DND-41 (cell line): ENCODE data around the gene FLAD1.
"Not testable (repeated sequence)": the region's sequence is repeated elsewhere in the genome, so short reads cannot be mapped to it uniquely, and the experiment has no call there.

Source experiments
- ATAC-seq: fragments of 200-7000 bp; cut with Tn5 transposase; 3 replicates; pipeline ENCODE4 v1.9.1; 2021; ENCODE audit warnings: low read depth; ENCODE audit not compliant: insufficient read depth
- DNase-seq: peaks from one replicate; pipeline ENCODE4 v3.0.0-alpha.2; 2020
- H2AFZ ChIP-seq: 2 replicates; pipeline ENCODE4 v1.6.0; 2012; ENCODE audit warnings: low read depth, low read length
- H3K27ac ChIP-seq: 2 replicates; pipeline ENCODE4 v1.5.1; 2012; ENCODE audit warnings: low read length, inconsistent platforms
- H3K27me3 ChIP-seq: fragments of 200-600 bp; sonication (generic); 2 replicates; pipeline ENCODE4 v1.6.0; 2012; ENCODE audit warnings: low read length, mild to moderate bottlenecking, inconsistent platforms; ENCODE audit not compliant: insufficient read depth, poor library complexity
- H3K36me3 ChIP-seq: 2 replicates; pipeline ENCODE4 v1.5.1; 2012; ENCODE audit warnings: low read length, inconsistent platforms; ENCODE audit not compliant: insufficient read depth
- H3K4me1 ChIP-seq: 2 replicates; pipeline ENCODE4 v1.5.1; 2012; ENCODE audit warnings: mild to moderate bottlenecking, low read length; ENCODE audit not compliant: insufficient read depth
- H3K4me2 ChIP-seq: 2 replicates; pipeline ENCODE4 v1.6.0; 2012; ENCODE audit warnings: mild to moderate bottlenecking, moderate library complexity, low read length, inconsistent platforms; ENCODE audit not compliant: insufficient read depth
- H3K4me3 ChIP-seq, 2 experiments: fragments of 200-600 bp in 1 of 2; shearing (Covaris generic) in 1 of 2; 2 replicates each; pipeline ENCODE4 v1.5.1; 2012 to 2016; ENCODE audit warnings: inconsistent platforms in 2 of 2, low read length in 2 of 2, mild to moderate bottlenecking in 2 of 2, low read depth in 1 of 2, moderate library complexity in 1 of 2
- H3K79me2 ChIP-seq: 2 replicates; pipeline ENCODE4 v1.6.0; 2012; ENCODE audit warnings: low read length, inconsistent platforms; ENCODE audit not compliant: insufficient read depth
- H3K9ac ChIP-seq: 2 replicates; pipeline ENCODE4 v1.6.0; 2012; ENCODE audit warnings: low read depth, mild to moderate bottlenecking, inconsistent platforms, low read length, moderate library complexity
- H3K9me3 ChIP-seq: 2 replicates; pipeline ENCODE4 v1.5.1; 2012; ENCODE audit warnings: low read length, moderate library complexity, mild to moderate bottlenecking, inconsistent platforms; ENCODE audit not compliant: insufficient read depth, severe bottlenecking
- H4K20me1 ChIP-seq: 2 replicates; pipeline ENCODE4 v1.6.0; 2012; ENCODE audit warnings: low read length; ENCODE audit not compliant: insufficient read depth
- EZH2 ChIP-seq: IDR thresholded peaks from 3 replicates; pipeline ENCODE4 v1.6.1; 2012; ENCODE audit warnings: borderline replicate concordance, low read depth, mild to moderate bottlenecking, moderate library complexity, low read length, inconsistent platforms; ENCODE audit not compliant: severe bottlenecking
- TF ChIP-seq, protein P1 (sequence below): IDR thresholded peaks from 2 replicates; pipeline ENCODE4 v1.5.1; 2012; ENCODE audit warnings: borderline replicate concordance, low read length, moderate library complexity, mild to moderate bottlenecking; ENCODE audit not compliant: poor library complexity, severe bottlenecking; ENCODE audit errors: extremely low read depth

The FLAD1 gene

DNA sequence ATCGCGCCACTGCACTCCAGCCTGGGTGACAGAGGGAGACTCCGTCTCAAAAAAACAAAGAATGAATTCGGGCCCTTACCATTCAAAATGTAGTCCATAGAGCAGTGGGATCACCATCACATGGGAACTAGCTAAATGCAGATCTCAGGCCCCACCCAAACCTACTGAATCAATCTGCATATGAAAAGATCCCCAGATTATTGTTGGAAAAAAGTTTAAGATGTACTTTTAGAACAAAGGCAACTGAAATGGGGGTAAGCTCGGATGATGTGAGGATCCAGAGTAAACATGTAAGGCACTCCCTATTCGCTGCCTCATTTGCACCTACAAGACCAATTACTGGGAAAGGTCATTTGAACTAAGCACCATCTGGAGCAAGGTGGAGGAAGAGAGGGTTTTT is 803 bp upstream of the FLAD1 start:
- H3K4me1 ChIP-seq: peaks cover 46% of the 10 kb centered on the region
- no peaks in the 10 kb centered on the region for H3K27me3 ChIP-seq
- no peaks in the 10 kb centered on the region for H3K9me3 ChIP-seq
- peak overlapping the region; percentile 96 for H3K4me2 ChIP-seq
- H3K9ac ChIP-seq: peak overlapping the region; percentile 66
- DNase-seq: no peak
- H3K27ac ChIP-seq: peak overlapping the region; percentile 70
- peak overlapping the region; percentile 66 for H2AFZ ChIP-seq
- no peak for TF ChIP-seq EZH2
- TF ChIP-seq, protein P1, sequence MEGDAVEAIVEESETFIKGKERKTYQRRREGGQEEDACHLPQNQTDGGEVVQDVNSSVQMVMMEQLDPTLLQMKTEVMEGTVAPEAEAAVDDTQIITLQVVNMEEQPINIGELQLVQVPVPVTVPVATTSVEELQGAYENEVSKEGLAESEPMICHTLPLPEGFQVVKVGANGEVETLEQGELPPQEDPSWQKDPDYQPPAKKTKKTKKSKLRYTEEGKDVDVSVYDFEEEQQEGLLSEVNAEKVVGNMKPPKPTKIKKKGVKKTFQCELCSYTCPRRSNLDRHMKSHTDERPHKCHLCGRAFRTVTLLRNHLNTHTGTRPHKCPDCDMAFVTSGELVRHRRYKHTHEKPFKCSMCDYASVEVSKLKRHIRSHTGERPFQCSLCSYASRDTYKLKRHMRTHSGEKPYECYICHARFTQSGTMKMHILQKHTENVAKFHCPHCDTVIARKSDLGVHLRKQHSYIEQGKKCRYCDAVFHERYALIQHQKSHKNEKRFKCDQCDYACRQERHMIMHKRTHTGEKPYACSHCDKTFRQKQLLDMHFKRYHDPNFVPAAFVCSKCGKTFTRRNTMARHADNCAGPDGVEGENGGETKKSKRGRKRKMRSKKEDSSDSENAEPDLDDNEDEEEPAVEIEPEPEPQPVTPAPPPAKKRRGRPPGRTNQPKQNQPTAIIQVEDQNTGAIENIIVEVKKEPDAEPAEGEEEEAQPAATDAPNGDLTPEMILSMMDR: no peak
- peaks cover 34% of the 10 kb centered on the region for H3K36me3 ChIP-seq
- peaks cover 14% of the 10 kb centered on the region; the same call in 1 of the 2 replicates for H4K20me1 ChIP-seq
- no peak for ATAC-seq
- H3K4me3 ChIP-seq: peak overlapping the region; percentile 23 to 75; a peak in 3 of 4 replicates
- peaks cover 49% of the 10 kb centered on the region for H3K79me2 ChIP-seq

DNA sequence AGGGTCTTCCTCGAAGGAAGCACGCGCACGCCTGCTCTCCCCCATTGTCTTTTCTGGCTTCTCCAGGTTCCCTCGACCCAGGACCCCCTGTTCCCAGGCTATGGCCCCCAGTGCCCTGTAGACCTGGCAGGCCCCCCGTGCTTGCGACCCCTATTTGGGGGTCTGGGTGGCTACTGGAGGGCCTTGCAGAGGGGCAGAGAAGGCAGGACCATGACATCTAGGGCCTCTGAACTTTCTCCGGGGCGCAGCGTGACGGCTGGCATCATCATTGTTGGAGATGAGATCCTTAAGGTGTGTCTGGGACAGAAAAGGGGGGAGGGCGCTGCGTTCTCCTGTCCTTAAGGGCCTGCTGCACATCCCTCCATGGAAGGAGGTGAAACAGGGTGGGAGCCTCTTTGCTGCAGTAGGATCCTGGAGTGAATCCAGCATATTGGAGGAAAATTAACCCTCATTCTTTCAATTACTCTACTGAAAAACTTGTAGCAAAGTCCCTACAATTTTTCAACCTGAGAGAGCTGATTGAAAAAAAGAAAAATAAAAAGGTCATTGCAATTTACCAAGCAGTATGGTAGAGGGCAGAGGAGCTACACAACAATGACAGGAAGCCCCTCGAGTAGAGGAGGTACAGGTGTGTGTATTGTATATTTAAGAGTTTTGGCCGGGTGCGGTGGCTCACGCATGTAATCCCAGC is 777 bp downstream of the FLAD1 start:
- peaks cover 37% of the 10 kb centered on the region for H3K36me3 ChIP-seq
- TF ChIP-seq EZH2: no peak
- TF ChIP-seq, protein P1: peak; percentile 8
- H4K20me1 ChIP-seq: peaks cover 22% of the 10 kb centered on the region; the same call in 1 of the 2 replicates
- peaks cover 39% of the 10 kb centered on the region for H3K79me2 ChIP-seq
- no peaks in the 10 kb centered on the region for H3K9me3 ChIP-seq
- H3K27me3 ChIP-seq: no peaks in the 10 kb centered on the region
- DNase-seq (no peak), ATAC-seq (no peak)
- H3K27ac ChIP-seq: peak overlapping the region; percentile 77
- H3K4me2 ChIP-seq: peak overlapping the region; percentile 96
- H2AFZ ChIP-seq: peak overlapping the region; percentile 77
- H3K4me3 ChIP-seq: peak overlapping the region; percentile 71 to 75; a peak in 3 of 4 replicates
- peak overlapping the region; percentile 66 for H3K9ac ChIP-seq
- peaks cover 39% of the 10 kb centered on the region for H3K4me1 ChIP-seq

DNA sequence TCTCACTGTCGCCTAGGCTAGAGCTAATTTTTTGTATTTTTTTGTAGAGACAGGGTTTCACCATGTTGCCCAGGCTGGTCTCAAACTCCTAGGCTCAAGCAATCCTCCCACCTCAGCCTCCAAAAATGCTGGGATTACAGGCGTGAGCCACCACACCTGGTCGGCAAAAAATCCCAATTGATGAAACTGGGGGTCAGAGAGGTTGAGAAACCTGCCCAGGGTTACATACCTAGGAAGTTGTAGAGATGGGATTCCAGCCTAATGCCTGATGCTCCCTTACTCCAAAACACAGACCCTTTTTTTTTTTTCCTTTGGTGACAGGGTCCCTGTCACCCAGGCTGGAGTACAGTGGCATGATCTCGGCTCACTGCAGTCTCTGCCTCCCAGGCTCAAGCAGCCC is 3.6 kb downstream of the FLAD1 start:
- peaks cover 24% of the 10 kb centered on the region for H3K4me1 ChIP-seq

DNA sequence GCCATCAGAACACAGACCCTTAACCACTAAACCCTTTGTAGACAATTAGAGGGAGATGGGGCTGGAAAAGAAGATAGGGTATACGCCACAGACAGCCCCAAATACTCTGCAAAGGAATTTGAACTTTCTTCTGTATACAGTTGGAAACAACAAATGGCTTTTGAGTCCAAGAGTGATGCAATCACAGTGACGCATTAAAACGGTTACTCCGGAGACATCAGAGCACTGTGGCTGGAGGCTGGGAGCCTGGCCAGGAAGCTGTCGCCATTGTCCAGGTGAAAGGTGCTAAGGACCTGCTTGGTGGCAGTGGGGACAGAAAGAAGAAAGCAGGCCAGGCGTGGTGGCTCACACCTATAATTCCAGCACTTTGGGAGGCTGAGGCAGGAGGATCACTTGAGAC is 4.2 kb downstream of the FLAD1 start:
- peaks cover 25% of the 10 kb centered on the region for H3K79me2 ChIP-seq
- TF ChIP-seq, protein P1: no peak
- no peak for TF ChIP-seq EZH2
- no peak overlapping the region for H3K4me3 ChIP-seq
- H4K20me1 ChIP-seq: peaks cover 34% of the 10 kb centered on the region
- peaks cover 39% of the 10 kb centered on the region for H3K36me3 ChIP-seq
- H3K9ac ChIP-seq: no peak overlapping the region
- H2AFZ ChIP-seq: no peak overlapping the region
- peaks cover 18% of the 10 kb centered on the region for H3K4me1 ChIP-seq
- DNase-seq (no peak), ATAC-seq (no peak)
- H3K27ac ChIP-seq: no peak overlapping the region
- no peak overlapping the region for H3K4me2 ChIP-seq
- H3K27me3 ChIP-seq: no peaks in the 10 kb centered on the region
- H3K9me3 ChIP-seq: no peaks in the 10 kb centered on the region

More for the DNA sequence above, 3.6 kb downstream of the FLAD1 start:
- not testable (repeated sequence) for H3K27ac ChIP-seq, H2AFZ ChIP-seq, H3K4me2 ChIP-seq, DNase-seq, ATAC-seq, H3K4me3 ChIP-seq, H3K27me3 ChIP-seq, H3K9me3 ChIP-seq, H3K9ac ChIP-seq
- Histone ChIP-seq H4K20me1 (peaks cover 34% of the 10 kb centered on the region), H3K36me3 (peaks cover 39% of the 10 kb centered on the region), H3K79me2 (peaks cover 27% of the 10 kb centered on the region)
